OCI-LY3 (cell line): ENCODE results near the gene CHKB.

Source experiments
- CTCF ChIP-seq: fragments of 200-600, 300-600 bp; sonication (generic); IDR thresholded peaks from 2 replicates; pipeline ENCODE4 v1.5.1; 2014; ENCODE audit warnings: antibody characterized with exemption, low read length, low read depth
- EZH2phosphoT487 ChIP-seq: fragments of 200-600 bp; shearing (Covaris generic); IDR thresholded peaks from 2 replicates; pipeline ENCODE4 v1.6.1; 2018; ENCODE audit warnings: antibody characterized with exemption, mixed run types, low read depth

GRCh38 chr22:50595189-50595588, 12.5 kb upstream of the CHKB start:
- TF ChIP-seq CTCF (no peak), EZH2phosphoT487 (no peak)
